Measurements from ENCODE around the gene ZNF280A.
"Not testable (repeated sequence)": the region's sequence is repeated elsewhere in the genome, so short reads cannot be mapped to it uniquely, and the experiment has no call there.

Gene ZNF280A

DNA sequence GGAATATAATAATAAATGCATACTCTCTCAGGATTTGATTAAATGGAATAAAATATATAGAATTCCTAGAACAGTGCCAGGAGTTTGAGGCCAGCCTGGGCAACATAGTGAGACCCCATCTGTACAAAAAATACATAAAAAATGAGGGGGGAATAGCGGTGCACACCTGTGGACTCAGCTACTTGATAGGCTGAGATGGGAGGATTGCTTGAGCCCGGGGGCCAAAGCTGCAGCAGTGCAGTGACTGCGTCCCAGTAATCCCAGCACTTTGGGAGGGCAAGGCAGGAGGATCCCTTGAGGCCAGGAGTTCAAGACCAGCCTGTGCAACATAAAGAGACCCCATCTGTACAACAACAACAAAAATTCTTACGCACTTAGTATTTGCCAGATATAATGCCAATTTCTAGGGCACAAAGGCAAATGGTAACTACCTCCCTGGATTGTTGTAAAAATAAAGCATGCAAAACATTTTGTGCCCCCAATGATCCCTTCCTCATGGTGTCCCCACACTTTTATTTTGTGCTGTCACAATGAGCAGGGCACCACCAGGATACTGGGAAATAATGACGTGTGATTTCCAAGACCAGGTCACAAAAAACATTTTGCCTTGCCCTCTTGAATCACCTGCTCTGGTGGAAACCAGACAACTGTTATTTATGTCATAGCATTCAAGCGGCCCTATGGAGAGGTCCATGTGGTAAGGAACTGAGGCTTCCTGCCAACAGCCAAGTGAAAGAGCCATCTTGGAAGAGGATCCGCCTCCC, 18.3 kb upstream of the ZNF280A start:
- no peak for DNase-seq

DNA sequence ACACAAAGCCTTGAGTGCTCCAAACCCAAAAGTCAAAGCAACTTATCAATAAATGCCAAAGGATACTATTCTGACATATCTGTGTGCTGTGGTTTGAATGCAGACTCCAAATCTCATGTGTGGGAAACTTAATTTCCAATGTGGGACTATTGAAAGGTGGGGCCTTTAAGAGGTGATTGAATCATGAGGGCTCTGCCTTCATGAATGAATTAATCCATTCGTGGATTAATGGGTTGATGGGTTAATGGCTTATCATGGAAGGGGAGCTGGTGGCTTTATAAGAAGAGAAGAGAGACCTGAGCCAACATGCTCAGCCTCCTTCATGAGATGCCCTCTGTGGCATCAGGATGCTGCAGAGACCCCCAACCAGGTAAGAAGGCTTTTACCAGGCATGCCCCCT, 16.8 kb upstream of the ZNF280A start:
- DNase-seq = no peak

- DNase-seq = no peak
These were observed 16.4 kb upstream of the ZNF280A start for GRCh38 chr22:22536515-22536914.

DNA sequence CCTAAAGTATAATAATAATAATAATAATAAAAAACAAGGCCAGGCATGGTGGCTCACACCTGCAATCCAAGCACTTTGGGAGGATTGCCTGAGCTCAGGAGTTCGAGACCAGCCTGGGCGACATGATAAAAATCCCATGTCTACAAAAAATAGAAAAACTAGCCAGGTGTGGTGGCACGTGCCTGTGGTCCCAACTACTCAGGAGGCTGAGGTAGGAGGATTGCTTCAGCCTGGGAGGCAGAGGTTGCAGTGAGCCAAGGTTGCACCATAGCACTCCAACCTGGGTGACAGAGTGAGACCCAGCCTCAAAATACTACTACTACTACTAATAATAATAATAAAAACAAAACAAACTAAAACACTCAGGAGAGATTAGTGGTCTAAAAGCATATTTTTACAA, 15.6 kb upstream of the ZNF280A start:
- DNase-seq = no peak

GRCh38 chr22:22534604-22535415, 14.7 kb upstream of the ZNF280A start:
- no peak for DNase-seq

DNA sequence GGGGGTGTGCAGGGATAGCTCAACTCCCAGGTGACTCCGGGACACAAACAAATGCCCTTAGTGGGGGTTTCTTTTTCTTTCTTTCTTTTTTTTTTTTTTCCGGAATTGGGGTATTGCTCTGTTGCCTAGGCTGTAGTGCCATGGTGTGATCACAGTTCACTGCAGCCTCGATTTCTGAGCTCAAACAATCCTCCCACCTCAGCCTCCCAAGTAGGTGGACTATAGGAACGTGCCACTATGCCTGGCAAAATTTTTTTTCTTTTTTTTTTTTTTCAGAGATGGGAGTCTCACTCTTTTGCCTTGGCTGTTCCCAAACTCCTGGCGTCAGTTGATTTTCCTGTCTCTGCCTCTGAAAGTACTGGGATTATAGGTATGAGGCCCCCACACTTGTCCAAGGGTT, 13.8 kb upstream of the ZNF280A start:
- DNase-seq = no peak

- no peak for DNase-seq
These were observed 13.3 kb upstream of the ZNF280A start for GRCh38 chr22:22533417-22533816.

GRCh38 chr22:22532547-22533071, 12.5 kb upstream of the ZNF280A start:
- not testable (repeated sequence) for DNase-seq

DNA sequence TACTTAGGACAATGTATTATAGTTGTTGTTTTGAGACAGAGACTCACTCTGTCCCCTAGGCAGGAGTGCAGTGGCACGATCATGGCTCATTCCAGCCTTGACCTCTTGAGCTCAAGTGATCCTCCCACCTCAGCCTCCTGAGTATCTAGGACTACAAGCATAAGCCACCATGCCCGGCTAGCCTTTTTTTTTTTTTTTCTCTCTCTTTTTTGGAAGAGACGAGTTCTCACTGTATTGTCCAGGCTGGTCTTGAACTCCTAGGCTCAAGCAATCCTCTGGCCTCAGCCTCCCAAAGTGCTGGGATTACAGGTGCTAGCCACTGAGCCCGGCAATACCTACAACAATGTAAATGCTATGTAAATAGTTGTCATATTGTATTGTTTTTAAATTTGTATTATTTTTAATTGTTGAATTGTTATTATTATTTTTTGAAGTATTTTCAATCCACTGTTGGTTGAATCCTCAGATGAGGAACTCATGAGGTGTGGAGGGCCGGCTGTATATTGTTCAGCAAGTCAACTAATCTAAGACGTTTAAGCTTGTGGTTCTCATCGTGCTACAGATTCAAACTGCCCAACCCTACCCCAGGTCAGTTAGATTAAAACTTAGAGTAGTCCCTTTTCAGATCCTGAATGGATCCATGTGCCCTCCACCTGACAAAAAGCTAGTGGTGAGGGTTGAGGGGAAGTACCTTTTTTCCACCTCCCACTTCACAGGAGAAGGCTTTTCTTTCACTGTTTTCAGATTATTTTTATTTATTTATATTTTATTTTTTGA, 11.9 kb upstream of the ZNF280A start:
- no peak for DNase-seq

- DNase-seq = no peak
These were observed 8.7 kb upstream of the ZNF280A start for GRCh38 chr22:22528780-22529179.

GRCh38 chr22:22527312-22527711, 7.2 kb upstream of the ZNF280A start:
- DNase-seq = no peak

- DNase-seq = no peak
These were observed 6.2 kb upstream of the ZNF280A start for GRCh38 chr22:22526125-22526912.

DNA sequence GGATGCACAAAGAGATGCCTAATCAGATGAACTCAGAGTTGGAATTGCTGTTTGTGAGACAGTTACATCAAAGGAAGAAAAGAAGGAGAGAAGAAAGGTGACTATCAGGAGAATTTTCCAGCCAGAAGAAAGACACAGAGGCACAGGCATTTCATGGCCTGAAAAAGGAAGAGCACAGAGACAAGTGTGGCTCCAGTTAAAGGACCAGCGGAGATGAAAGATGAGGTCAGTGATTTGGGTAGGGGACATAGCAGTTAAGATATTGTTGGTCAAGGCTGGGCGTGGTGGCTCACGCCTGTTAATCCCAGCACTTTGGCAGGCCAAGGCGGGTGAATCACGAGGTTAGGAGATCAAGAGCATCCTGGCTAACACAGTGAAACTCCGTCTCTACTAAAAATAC, 3.4 kb upstream of the ZNF280A start:
- no peak for DNase-seq

DNA sequence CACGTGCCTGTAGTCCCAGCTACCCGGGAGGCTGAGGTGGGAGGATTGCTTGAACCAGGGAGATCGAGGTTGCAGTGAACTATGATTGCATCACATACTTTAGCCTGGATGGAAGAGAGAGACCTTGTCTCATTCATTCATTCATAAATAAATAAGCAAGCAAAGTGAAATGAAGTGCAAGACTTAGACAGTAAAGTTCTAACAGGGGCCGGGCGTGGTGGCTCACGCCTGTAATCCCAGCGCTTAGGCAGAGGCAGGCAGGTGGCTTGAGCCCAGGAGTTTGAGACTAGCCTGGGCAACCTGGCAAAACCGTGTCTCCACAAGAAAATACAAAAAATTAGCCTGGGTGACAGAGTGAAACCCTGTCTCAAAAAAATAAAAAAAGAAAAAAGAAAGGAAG, 1.6 kb upstream of the ZNF280A start:
- DNase-seq = no peak

DNA sequence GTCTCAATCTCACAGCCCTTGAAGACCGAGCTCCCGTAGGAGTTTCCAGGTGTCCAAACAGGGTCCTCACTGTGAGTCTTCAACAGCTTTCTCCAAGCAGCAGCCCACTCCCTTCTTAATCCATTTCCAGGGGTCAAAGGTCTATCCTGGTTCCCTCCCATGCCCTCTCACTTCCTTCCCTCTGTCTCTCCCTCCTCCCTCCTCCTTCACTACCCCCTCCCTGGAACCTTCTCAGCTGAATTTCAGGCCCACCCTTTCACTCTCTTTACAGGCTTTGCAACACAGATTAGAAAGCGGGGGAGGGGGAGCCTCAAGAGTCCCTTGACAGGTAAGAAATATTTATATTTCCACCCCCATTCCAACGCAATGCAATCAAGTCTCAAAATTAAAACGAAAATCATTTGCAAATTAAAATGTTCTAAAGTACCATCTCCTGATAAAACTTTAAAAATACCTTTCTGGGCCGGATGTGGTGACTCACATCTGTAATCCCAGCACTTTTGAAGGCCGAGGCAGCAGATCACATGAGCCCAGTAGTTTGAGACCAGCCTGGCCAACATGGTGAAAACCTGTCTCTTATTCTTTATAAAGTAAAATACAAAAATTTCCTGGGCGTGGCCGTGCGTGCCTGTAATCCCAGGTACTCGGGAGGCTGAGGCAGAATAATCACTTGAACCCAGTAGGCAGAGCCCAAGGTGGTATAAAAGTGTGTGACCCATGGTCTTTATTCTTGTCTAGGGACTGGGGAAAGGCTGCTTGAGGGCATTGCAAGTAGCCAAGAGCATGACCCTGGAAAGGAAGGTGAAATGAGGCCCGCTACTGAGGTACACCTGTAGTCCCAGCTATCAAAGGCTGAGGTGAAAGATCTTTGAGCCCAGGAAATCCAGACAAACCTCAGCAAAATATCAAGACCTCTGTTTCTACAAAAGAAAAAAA, 865 bp upstream of the ZNF280A start:
- no peak for DNase-seq

DNA sequence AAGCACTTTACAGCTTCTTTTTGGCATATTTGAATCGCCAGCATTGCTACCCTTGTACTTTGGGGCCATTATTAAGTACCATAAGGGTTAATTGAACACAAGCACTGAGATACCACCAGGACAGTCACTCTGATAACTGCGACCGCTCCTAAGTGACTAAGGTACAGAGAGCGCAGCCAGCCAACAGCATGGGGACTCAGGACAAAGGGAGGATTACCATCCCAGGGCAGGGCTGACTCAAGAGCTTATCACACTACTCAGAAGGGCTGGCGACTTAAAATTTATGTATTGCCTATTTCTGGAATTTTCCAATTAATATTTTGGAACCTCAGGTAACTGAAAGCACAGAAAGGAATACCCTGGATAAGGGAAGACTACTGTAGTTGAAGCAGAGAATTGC, 479 bp downstream of the ZNF280A start:
- DNase-seq = no peak

GRCh38 chr22:22516992-22517391, 3.1 kb downstream of the ZNF280A start:
- DNase-seq = no peak

DNA sequence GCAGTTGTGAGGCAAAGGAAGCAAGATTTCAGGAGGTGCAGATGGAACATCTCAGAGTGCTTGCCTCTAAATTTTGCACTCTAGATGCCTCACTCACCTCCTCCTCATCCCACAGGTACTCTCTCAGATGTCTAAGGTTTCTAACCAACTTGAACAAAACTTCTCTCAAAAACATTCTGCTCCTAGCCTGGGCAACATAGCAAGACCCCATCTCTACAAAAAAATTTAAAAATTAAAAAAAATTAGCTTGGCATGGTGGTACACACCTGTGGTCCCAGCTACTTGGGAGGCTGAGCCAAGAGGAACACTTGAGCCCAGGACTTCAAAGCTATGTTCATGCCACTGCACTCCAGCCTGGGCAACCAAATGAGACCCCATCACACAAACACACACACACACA, 4.2 kb downstream of the ZNF280A start:
- DNase-seq = no peak

DNA sequence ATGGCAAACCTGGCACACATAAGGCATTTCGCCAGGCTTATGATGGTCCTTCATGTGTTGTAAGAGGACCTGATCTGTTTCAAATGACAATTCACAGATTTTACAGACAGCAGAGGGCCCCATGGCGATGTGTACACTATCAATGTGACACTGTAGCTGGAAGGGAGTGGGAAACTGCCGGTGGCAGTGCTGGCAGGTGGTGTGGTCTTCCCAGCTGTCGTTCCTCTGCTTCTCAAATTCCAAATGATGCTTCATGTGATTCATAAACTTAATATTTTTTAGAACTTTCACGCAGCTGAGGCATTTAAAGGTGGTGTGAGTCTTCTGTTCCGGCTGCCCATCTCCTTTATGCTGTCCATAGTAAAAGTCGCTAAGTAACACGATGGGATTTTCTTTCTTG, 5.6 kb downstream of the ZNF280A start:
- not testable (repeated sequence) for DNase-seq

- DNase-seq = no peak
These were observed 6.5 kb downstream of the ZNF280A start for GRCh38 chr22:22513619-22514018.

- DNase-seq = no peak
These were observed 7.1 kb downstream of the ZNF280A start for GRCh38 chr22:22512951-22513350.
